ENCODE measurements around the gene TLE6. TPM values are rescaled to one million over a fixed set of nuclear protein-coding genes. Genes with fewer than 3 reads are reported as not detected.

TLE6 gene
- total RNA-seq, 1 experiment from 2014 or later = 5.0 TPM

- Histone ChIP-seq H3K9me2 (replicated peaks; ENCODE audit: insufficient read depth, low read length) (no peaks in the 10 kb centered on the region), H3K79me2 (ENCODE audit: low read length) (no peaks in the 10 kb centered on the region), H2AFZ (ENCODE audit: low read length) (no peak overlapping the region), H3K4me2 (ENCODE audit: low read depth, low read length, poor library complexity, severe bottlenecking) (no peak overlapping the region), H3K4me3 (ENCODE audit: low read length) (no peak overlapping the region), H3K4me1 (ENCODE audit: low read length) (no peaks in the 10 kb centered on the region), H4K20me1 (ENCODE audit: insufficient read depth, low read depth, low read length) (no peaks in the 10 kb centered on the region), H3K9ac (ENCODE audit: low read length) (no peak overlapping the region), H3K9me3 (ENCODE audit: low read length) (no peaks in the 10 kb centered on the region), H3K27ac (ENCODE audit: low read length) (no peak overlapping the region), H3K27me3 (ENCODE audit: low read length) (no peaks in the 10 kb centered on the region), H3K36me3 (ENCODE audit: insufficient read depth, low read length) (no peaks in the 10 kb centered on the region)
- no peak for DNase-seq
Observed at GRCh38 chr19:2998642-2999041, 21.3 kb downstream of the TLE6 start.

- Histone ChIP-seq H4K20me1 (ENCODE audit: insufficient read depth, low read depth, low read length) (no peaks in the 10 kb centered on the region), H3K4me2 (ENCODE audit: low read depth, low read length, poor library complexity, severe bottlenecking) (no peak overlapping the region)
Observed at GRCh38 chr19:3001235-3001800, 24.0 kb downstream of the TLE6 start.

GRCh38 chr19:3003046-3003445 lies 25.7 kb downstream of the TLE6 start:
- Histone ChIP-seq H3K4me2 (ENCODE audit: low read depth, low read length, poor library complexity, severe bottlenecking) (no peak overlapping the region), H3K4me1 (ENCODE audit: low read length) (no peaks in the 10 kb centered on the region), H3K27me3 (ENCODE audit: low read length) (no peaks in the 10 kb centered on the region), H3K9ac (ENCODE audit: low read length) (no peak overlapping the region), H3K9me2 (replicated peaks; ENCODE audit: insufficient read depth, low read length) (no peaks in the 10 kb centered on the region), H2AFZ (ENCODE audit: low read length) (no peak overlapping the region), H3K36me3 (ENCODE audit: insufficient read depth, low read length) (no peaks in the 10 kb centered on the region), H4K20me1 (ENCODE audit: insufficient read depth, low read depth, low read length) (no peaks in the 10 kb centered on the region), H3K9me3 (ENCODE audit: low read length) (no peaks in the 10 kb centered on the region), H3K27ac (ENCODE audit: low read length) (no peak overlapping the region), H3K4me3 (ENCODE audit: low read length) (no peak overlapping the region), H3K79me2 (ENCODE audit: low read length) (no peaks in the 10 kb centered on the region)
- DNase-seq = no peak

More at GRCh38 chr19:3001235-3001800, 24.0 kb downstream of the TLE6 start:
- H3K79me2 ChIP-seq (ENCODE audit: low read length) = no peaks in the 10 kb centered on the region
- no peaks in the 10 kb centered on the region for H3K9me2 ChIP-seq (replicated peaks; ENCODE audit: insufficient read depth, low read length)
- H3K27ac ChIP-seq (ENCODE audit: low read length) = no peak overlapping the region
- H3K4me3 ChIP-seq (ENCODE audit: low read length) = no peak overlapping the region
- no peaks in the 10 kb centered on the region for H3K36me3 ChIP-seq (ENCODE audit: insufficient read depth, low read length)
- H3K9ac ChIP-seq (ENCODE audit: low read length) = no peak overlapping the region
- no peaks in the 10 kb centered on the region for H3K27me3 ChIP-seq (ENCODE audit: low read length)
- H3K4me1 ChIP-seq (ENCODE audit: low read length) = no peaks in the 10 kb centered on the region
- H2AFZ ChIP-seq (ENCODE audit: low read length) = no peak overlapping the region
- H3K9me3 ChIP-seq (ENCODE audit: low read length) = no peaks in the 10 kb centered on the region
- DNase-seq = no peak

GRCh38 chr19:3004522-3004921 lies 27.2 kb downstream of the TLE6 start:
- Histone ChIP-seq H3K4me1 (ENCODE audit: low read length) (no peaks in the 10 kb centered on the region), H3K9me3 (ENCODE audit: low read length) (no peaks in the 10 kb centered on the region), H3K27ac (ENCODE audit: low read length) (no peak overlapping the region), H3K4me3 (ENCODE audit: low read length) (no peak overlapping the region), H3K36me3 (ENCODE audit: insufficient read depth, low read length) (no peaks in the 10 kb centered on the region), H3K79me2 (ENCODE audit: low read length) (no peaks in the 10 kb centered on the region), H3K27me3 (ENCODE audit: low read length) (no peaks in the 10 kb centered on the region), H3K9ac (ENCODE audit: low read length) (no peak overlapping the region), H3K9me2 (replicated peaks; ENCODE audit: insufficient read depth, low read length) (no peaks in the 10 kb centered on the region), H2AFZ (ENCODE audit: low read length) (no peak overlapping the region), H4K20me1 (ENCODE audit: insufficient read depth, low read depth, low read length) (no peaks in the 10 kb centered on the region), H3K4me2 (ENCODE audit: low read depth, low read length, poor library complexity, severe bottlenecking) (no peak overlapping the region)
- no peak for DNase-seq

GRCh38 chr19:3005345-3005744 lies 28.0 kb downstream of the TLE6 start:
- Histone ChIP-seq H3K4me3 (ENCODE audit: low read length) (no peak overlapping the region), H3K79me2 (ENCODE audit: low read length) (no peaks in the 10 kb centered on the region), H3K4me2 (ENCODE audit: low read depth, low read length, poor library complexity, severe bottlenecking) (no peak overlapping the region), H4K20me1 (ENCODE audit: insufficient read depth, low read depth, low read length) (no peaks in the 10 kb centered on the region), H3K36me3 (ENCODE audit: insufficient read depth, low read length) (no peaks in the 10 kb centered on the region), H3K9ac (ENCODE audit: low read length) (no peak overlapping the region), H3K27ac (ENCODE audit: low read length) (no peak overlapping the region), H3K9me2 (replicated peaks; ENCODE audit: insufficient read depth, low read length) (no peaks in the 10 kb centered on the region), H2AFZ (ENCODE audit: low read length) (no peak overlapping the region), H3K27me3 (ENCODE audit: low read length) (no peaks in the 10 kb centered on the region), H3K4me1 (ENCODE audit: low read length) (no peaks in the 10 kb centered on the region), H3K9me3 (ENCODE audit: low read length) (no peaks in the 10 kb centered on the region)
- no peak for DNase-seq

- Histone ChIP-seq H4K20me1 (ENCODE audit: insufficient read depth, low read depth, low read length) (no peaks in the 10 kb centered on the region), H3K4me1 (ENCODE audit: low read length) (no peaks in the 10 kb centered on the region), H3K27me3 (ENCODE audit: low read length) (no peaks in the 10 kb centered on the region), H2AFZ (ENCODE audit: low read length) (no peak overlapping the region), H3K4me3 (ENCODE audit: low read length) (no peak overlapping the region), H3K9me2 (replicated peaks; ENCODE audit: insufficient read depth, low read length) (no peaks in the 10 kb centered on the region), H3K79me2 (ENCODE audit: low read length) (no peaks in the 10 kb centered on the region), H3K36me3 (ENCODE audit: insufficient read depth, low read length) (no peaks in the 10 kb centered on the region), H3K9ac (ENCODE audit: low read length) (no peak overlapping the region), H3K9me3 (ENCODE audit: low read length) (no peaks in the 10 kb centered on the region), H3K4me2 (ENCODE audit: low read depth, low read length, poor library complexity, severe bottlenecking) (no peak overlapping the region), H3K27ac (ENCODE audit: low read length) (no peak overlapping the region)
- peak; percentile 52 for DNase-seq
Observed at GRCh38 chr19:3006075-3006767, 28.9 kb downstream of the TLE6 start.

- Histone ChIP-seq H3K4me2 (ENCODE audit: low read depth, low read length, poor library complexity, severe bottlenecking) (no peak overlapping the region), H3K27ac (ENCODE audit: low read length) (no peak overlapping the region), H3K9me2 (replicated peaks; ENCODE audit: insufficient read depth, low read length) (no peaks in the 10 kb centered on the region), H3K36me3 (ENCODE audit: insufficient read depth, low read length) (no peaks in the 10 kb centered on the region), H3K4me3 (ENCODE audit: low read length) (no peak overlapping the region), H3K4me1 (ENCODE audit: low read length) (no peaks in the 10 kb centered on the region), H2AFZ (ENCODE audit: low read length) (no peak overlapping the region), H3K27me3 (ENCODE audit: low read length) (no peaks in the 10 kb centered on the region), H3K9ac (ENCODE audit: low read length) (no peak overlapping the region), H4K20me1 (ENCODE audit: insufficient read depth, low read depth, low read length) (no peaks in the 10 kb centered on the region), H3K79me2 (ENCODE audit: low read length) (no peaks in the 10 kb centered on the region), H3K9me3 (ENCODE audit: low read length) (no peaks in the 10 kb centered on the region)
- DNase-seq = no peak
Observed at GRCh38 chr19:3007975-3008374, 30.6 kb downstream of the TLE6 start.

- Histone ChIP-seq H3K27me3 (ENCODE audit: low read length) (no peaks in the 10 kb centered on the region), H2AFZ (ENCODE audit: low read length) (no peak overlapping the region), H3K27ac (ENCODE audit: low read length) (no peak overlapping the region), H3K4me2 (ENCODE audit: low read depth, low read length, poor library complexity, severe bottlenecking) (no peak overlapping the region), H3K9ac (ENCODE audit: low read length) (no peak overlapping the region), H4K20me1 (ENCODE audit: insufficient read depth, low read depth, low read length) (no peaks in the 10 kb centered on the region), H3K4me3 (ENCODE audit: low read length) (no peak overlapping the region), H3K79me2 (ENCODE audit: low read length) (no peaks in the 10 kb centered on the region), H3K4me1 (ENCODE audit: low read length) (no peaks in the 10 kb centered on the region), H3K9me2 (replicated peaks; ENCODE audit: insufficient read depth, low read length) (no peaks in the 10 kb centered on the region), H3K9me3 (ENCODE audit: low read length) (no peaks in the 10 kb centered on the region), H3K36me3 (ENCODE audit: insufficient read depth, low read length) (no peaks in the 10 kb centered on the region)
- no peak for DNase-seq
Observed at GRCh38 chr19:3008994-3009393, 31.6 kb downstream of the TLE6 start.
